Measurements from ENCODE around the gene APLP2.

APLP2 gene

GRCh38 chr11:130121445-130121978 is 51.8 kb downstream of the APLP2 start:
- DNase-seq: no peak

- no peak for DNase-seq
Observed at GRCh38 chr11:130122141-130122575, 52.5 kb downstream of the APLP2 start.

GRCh38 chr11:130123414-130124040 is 53.8 kb downstream of the APLP2 start:
- DNase-seq: no peak

- DNase-seq: no peak
Observed at GRCh38 chr11:130124096-130124495, 54.4 kb downstream of the APLP2 start.

- DNase-seq: no peak
Observed at GRCh38 chr11:130125638-130126037, 55.9 kb downstream of the APLP2 start.

GRCh38 chr11:130126516-130126915 is 56.8 kb downstream of the APLP2 start:
- no peak for DNase-seq

- DNase-seq: no peak
Observed at GRCh38 chr11:130127509-130127908, 57.8 kb downstream of the APLP2 start.

- DNase-seq: no peak
Observed at GRCh38 chr11:130128626-130129025, 58.9 kb downstream of the APLP2 start.

GRCh38 chr11:130129922-130130321 is 60.2 kb downstream of the APLP2 start:
- no peak for DNase-seq

- DNase-seq: peak; percentile 41
Observed at GRCh38 chr11:130131961-130132850, 62.5 kb downstream of the APLP2 start.

- no peak for DNase-seq
Observed at GRCh38 chr11:130133716-130134115, 64.0 kb downstream of the APLP2 start.

GRCh38 chr11:130136107-130136506 is 66.4 kb downstream of the APLP2 start:
- no peak for DNase-seq

- DNase-seq: no peak
Observed at GRCh38 chr11:130137999-130138398, 68.3 kb downstream of the APLP2 start.

- no peak for DNase-seq
Observed at GRCh38 chr11:130139401-130139800, 69.7 kb downstream of the APLP2 start.

GRCh38 chr11:130141561-130142341 is 72.1 kb downstream of the APLP2 start:
- no peak for DNase-seq

GRCh38 chr11:130144141-130144540 is 74.4 kb downstream of the APLP2 start:
- no peak for DNase-seq

GRCh38 chr11:130144861-130145281 is 75.2 kb downstream of the APLP2 start:
- DNase-seq: no peak

- no peak for DNase-seq
Observed at GRCh38 chr11:130145311-130145812, 75.7 kb downstream of the APLP2 start.

GRCh38 chr11:130145975-130146776 is 76.5 kb downstream of the APLP2 start:
- DNase-seq: no peak

GRCh38 chr11:130146796-130147195 is 77.1 kb downstream of the APLP2 start:
- DNase-seq: no peak

GRCh38 chr11:130148796-130149326 is 79.2 kb downstream of the APLP2 start:
- DNase-seq: no peak

GRCh38 chr11:130150790-130151189 is 81.1 kb downstream of the APLP2 start:
- no peak for DNase-seq

All from COR-L47 (cell line).